Fibroblast of villous mesenchyme (primary cell): ENCODE measurements around the gene NOS3. TPM values are rescaled to one million over a fixed set of nuclear protein-coding genes. Genes with fewer than 3 reads are reported as not detected.

Experiments used
- DNase-seq: peaks from one replicate; pipeline ENCODE4 v3.0.0-alpha.2; 2010; ENCODE audit warnings: low read depth
- H3K4me3 ChIP-seq: 2 replicates; pipeline ENCODE4 v1.5.1; 2011; ENCODE audit warnings: low read depth, mild to moderate bottlenecking, low read length
- total RNA-seq: library from RNA; depleted of rRNA; stranded (reverse); fragments of >200 nt; gene quantifications from 2 replicates; pipeline ENCODE4 v1.2.3, GENCODE V29; 2012
- TF ChIP-seq, protein P1 (sequence below): IDR thresholded peaks from 2 replicates; pipeline ENCODE4 v1.5.1; 2012; ENCODE audit warnings: low read depth, mild to moderate bottlenecking, low read length; ENCODE audit not compliant: insufficient read depth

Gene NOS3
- total RNA-seq, 1 donor = 1.3 TPM

- peak overlapping the region; percentile 87 for H3K4me3 ChIP-seq
- DNase-seq = peak; percentile 68
- TF ChIP-seq, protein P1, sequence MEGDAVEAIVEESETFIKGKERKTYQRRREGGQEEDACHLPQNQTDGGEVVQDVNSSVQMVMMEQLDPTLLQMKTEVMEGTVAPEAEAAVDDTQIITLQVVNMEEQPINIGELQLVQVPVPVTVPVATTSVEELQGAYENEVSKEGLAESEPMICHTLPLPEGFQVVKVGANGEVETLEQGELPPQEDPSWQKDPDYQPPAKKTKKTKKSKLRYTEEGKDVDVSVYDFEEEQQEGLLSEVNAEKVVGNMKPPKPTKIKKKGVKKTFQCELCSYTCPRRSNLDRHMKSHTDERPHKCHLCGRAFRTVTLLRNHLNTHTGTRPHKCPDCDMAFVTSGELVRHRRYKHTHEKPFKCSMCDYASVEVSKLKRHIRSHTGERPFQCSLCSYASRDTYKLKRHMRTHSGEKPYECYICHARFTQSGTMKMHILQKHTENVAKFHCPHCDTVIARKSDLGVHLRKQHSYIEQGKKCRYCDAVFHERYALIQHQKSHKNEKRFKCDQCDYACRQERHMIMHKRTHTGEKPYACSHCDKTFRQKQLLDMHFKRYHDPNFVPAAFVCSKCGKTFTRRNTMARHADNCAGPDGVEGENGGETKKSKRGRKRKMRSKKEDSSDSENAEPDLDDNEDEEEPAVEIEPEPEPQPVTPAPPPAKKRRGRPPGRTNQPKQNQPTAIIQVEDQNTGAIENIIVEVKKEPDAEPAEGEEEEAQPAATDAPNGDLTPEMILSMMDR = no peak
Measured at GRCh38 chr7:151058781-151059366, 68.1 kb downstream of the NOS3 start.

DNA sequence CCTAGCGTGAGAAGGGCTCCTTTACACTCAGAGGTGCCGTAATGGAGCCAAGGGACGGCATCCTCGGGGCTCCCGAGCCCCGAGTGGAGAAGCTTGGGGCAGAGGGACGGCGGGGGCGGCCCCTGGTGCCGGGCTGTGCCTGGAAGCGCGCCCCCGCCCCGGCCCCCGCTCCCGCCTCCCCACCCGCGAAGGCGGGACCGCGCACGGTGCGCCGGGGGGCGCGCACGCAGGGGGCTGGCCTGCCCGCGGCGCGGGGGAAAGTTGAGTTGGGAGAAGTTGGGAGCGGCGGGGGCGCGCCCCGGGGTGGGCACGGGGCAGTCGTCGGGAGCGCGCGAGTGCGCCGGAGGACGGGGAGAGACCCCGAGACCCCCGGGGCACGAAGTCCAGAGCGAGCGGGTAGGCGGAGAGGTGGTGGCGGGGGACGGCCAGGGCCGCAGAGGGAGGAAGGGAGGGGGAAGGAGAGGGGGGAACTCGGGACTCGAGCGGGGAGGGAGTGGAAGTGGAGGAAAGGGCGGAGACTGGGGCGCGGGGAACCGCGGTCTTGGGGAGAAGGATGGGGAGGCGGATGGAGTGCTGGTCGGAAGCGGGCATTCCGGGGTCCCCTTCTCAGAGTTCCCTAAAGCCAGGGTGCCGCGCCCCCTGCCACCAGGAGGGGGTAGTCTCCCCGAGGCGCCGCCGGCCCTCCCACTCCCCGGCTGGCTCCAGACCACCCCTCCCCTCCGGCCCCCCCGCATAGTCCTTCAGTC, 68.7 kb downstream of the NOS3 start, which contains the start of gene SLC4A2:
Gene SLC4A2, plus strand, starts transcription at position 223 of the 746 bp plus-strand sequence. CDS start 2,399 bp downstream, outside the sequence.
- DNase-seq = peak; percentile 72
- peak within 1 kb of the TSS; percentile 88 for H3K4me3 ChIP-seq
- TF ChIP-seq, protein P1 = peak; percentile 54

- peak overlapping the region; percentile 88 for H3K4me3 ChIP-seq
- TF ChIP-seq, protein P1 = no peak
- no peak for DNase-seq
Measured at GRCh38 chr7:151060113-151060415, 69.2 kb downstream of the NOS3 start.

GRCh38 chr7:151060416-151061212, 69.8 kb downstream of the NOS3 start:
- TF ChIP-seq, protein P1 = peak; percentile 7
- DNase-seq = peak; percentile 33
- H3K4me3 ChIP-seq = peak overlapping the region; percentile 88

DNA sequence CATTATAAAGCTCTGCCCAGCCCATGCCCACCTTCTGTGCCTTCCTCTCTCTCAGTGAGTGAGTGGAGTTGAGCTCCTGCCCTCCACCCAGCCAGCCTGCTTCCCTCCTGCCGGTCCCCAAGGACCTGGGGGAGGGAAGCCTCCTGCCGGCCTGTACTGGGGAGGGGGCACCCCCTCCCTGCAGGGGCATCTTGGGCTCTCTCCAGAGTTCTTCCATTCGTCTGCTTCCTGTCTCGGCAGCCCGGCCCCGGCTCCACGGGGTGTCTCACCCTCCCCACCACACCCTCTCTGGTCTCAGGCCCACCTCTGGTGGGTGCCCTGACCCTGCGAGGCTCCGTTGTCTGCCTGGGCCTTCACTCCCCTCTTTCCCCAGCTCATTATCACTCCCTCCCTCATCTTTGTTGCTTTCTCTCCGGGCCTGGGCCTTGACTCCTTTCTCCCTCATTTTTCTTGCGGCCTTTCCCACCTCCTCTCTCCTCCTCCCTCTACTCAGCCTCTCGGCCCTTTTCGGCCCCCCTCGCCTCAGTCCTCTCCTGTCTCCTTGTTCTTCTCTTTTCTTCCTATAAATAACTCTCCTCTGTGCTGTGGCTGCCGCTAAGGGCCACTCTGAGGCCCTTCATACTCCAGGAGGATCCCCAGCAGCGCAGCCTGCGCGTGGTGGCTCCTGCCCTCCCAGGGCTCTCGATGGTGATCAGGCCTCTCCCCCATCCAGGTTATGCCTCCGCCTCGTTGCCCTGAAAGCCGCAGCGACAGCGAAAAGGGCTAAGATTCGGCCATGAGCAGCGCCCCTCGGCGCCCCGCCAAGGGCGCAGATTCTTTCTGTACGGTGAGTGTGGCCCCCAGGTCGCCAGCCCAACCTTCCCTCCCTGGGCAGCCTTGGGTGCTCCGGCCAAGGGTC, 70.6 kb downstream of the NOS3 start:
- peak overlapping the region; percentile 88 for H3K4me3 ChIP-seq
- DNase-seq = no peak
- TF ChIP-seq, protein P1 = no peak

DNA sequence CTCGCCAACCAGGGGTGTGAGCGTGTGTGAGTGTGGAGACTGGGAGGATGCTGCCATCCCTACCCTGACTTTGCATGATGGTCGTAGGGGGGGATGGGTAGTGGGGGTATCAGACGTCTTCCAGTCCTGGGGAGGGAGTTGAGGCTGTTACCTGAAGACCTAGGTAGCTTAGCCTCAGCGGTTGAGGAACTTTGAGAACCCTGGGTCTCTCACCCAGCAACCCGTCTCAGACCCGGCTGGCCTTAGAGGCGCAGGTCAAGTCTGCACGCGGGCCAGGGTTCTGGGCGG, 71.2 kb downstream of the NOS3 start:
- peak overlapping the region; percentile 88 for H3K4me3 ChIP-seq

More for the DNA sequence above, 71.2 kb downstream of the NOS3 start:
- TF ChIP-seq, protein P1 = no peak
- no peak for DNase-seq
